Spinal cord (tissue), 10 donors: ENCODE data around the gene GLIPR1L2. TPM values are rescaled to one million over a fixed set of nuclear protein-coding genes. Genes with fewer than 3 reads are reported as not detected.
"Not testable (repeated sequence)": the region's sequence is repeated elsewhere in the genome, so short reads cannot be mapped to it uniquely, and the experiment has no call there.

Source experiments
- DNase-seq, 6 donors: peaks; one replicate each; pipeline versions ENCODE4 v3.0.0 to v3.0.0-alpha.2; 2013 to 2015; ENCODE audit warnings: low spot score in 6 of 6, low read depth in 4 of 6
- H3K27ac ChIP-seq: one replicate; pipeline ENCODE4 v1.5.1; 2013; ENCODE audit warnings: low read depth, low read length, control low read depth
- H3K27me3 ChIP-seq: one replicate; pipeline ENCODE4 v1.6.1; 2013; ENCODE audit warnings: low read length; ENCODE audit not compliant: control insufficient read depth, insufficient read depth
- H3K36me3 ChIP-seq: one replicate; pipeline ENCODE4 v1.6.1; 2013; ENCODE audit warnings: low read length; ENCODE audit not compliant: control insufficient read depth, insufficient read depth
- H3K4me1 ChIP-seq: one replicate; pipeline ENCODE4 v1.6.1; 2013; ENCODE audit warnings: low read length; ENCODE audit not compliant: control insufficient read depth, insufficient read depth
- H3K4me3 ChIP-seq: one replicate; pipeline ENCODE4 v1.5.1; 2013; ENCODE audit warnings: low read depth, low read length, control low read depth
- H3K9me3 ChIP-seq: one replicate; pipeline ENCODE4 v1.6.1; 2013; ENCODE audit warnings: low read length; ENCODE audit not compliant: control insufficient read depth, insufficient read depth
- WGBS: methylation state at CpG from one replicate; pipeline ENCODE4 v1.1.5; 2013; ENCODE audit warnings: missing lambda C conversion rate; ENCODE audit not compliant: insufficient coverage; 5-methylcytosine and 5-hydroxymethylcytosine counted together
- polyA plus RNA-seq, 2 donors: library from polyadenylated mRNA; unstranded; fragments of 120-200 nt; gene quantifications; one replicate each; pipeline ENCODE4 v1.2.1, GENCODE V29; 2013; ENCODE audit not compliant: insufficient read length in 2 of 2
- total RNA-seq, 2 donors: library from RNA; depleted of rRNA in 1 of 2; stranded (reverse); fragments of 120-200 nt in 1 of 2; fragments of >200 nt in 1 of 2; gene quantifications; one replicate each; pipeline versions ENCODE4 v1.2.3 to v1.2.4, GENCODE V29; 2013 to 2014
- donor health status: healthy.

The GLIPR1L2 gene
- total and polyA plus RNA-seq, 4 donors, result 3.9 to 5.8 (median 5.0) TPM

DNA sequence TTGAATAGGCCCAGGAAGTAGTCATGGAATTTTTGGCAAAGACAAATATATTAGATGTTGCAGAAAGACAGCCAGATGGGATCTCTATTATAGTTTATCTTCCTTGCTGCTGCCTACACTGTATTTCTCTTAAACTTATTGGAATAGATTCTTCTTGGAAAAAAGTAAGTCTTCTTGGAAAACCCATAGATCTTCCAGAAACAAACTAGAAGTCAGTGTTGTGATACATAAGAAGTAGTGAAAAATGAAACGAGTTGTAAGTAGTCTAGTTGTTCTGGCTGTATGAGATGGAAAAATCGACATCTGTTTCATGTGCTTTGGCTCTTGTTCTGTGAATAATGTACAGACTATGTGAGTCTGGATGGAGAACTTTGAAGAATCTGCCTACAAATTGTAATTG is 29.0 kb downstream of the GLIPR1L2 start:
- DNase-seq, result no peak
- 82% methylated on average over 2 of the region's 2 CpGs for WGBS
- Histone ChIP-seq H3K9me3 (no peaks in the 10 kb centered on the region), H3K27ac (no peak overlapping the region), H3K4me1 (no peaks in the 10 kb centered on the region), H3K4me3 (no peak overlapping the region), H3K27me3 (no peaks in the 10 kb centered on the region), H3K36me3 (no peaks in the 10 kb centered on the region)

DNA sequence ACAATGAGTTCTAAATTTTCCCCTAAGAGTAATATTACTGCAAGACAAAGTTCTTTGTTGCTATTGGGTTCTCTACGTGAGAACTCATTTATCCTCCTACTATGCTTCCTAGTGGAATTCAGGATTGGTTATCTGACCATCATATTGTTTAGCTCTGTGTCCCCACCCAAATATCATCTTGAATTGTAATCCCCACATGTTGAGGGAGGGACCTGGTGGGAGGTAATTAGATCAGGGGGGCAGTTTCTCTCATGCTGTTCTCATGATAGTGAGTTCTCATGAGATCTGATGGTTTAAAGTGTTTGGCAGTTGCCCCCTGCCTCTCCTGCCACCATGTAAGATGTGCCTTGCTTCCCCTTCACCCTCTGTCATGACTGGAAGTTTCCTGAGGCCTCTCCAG is 36.6 kb downstream of the GLIPR1L2 start:
- Histone ChIP-seq H3K27ac (no peak overlapping the region), H3K4me1 (no peaks in the 10 kb centered on the region), H3K9me3 (peaks cover 5% of the 10 kb centered on the region), H3K36me3 (no peaks in the 10 kb centered on the region), H3K4me3 (no peak overlapping the region), H3K27me3 (no peaks in the 10 kb centered on the region)
- WGBS, result no CpG with 5 or more reads among the region's 1 CpG
- DNase-seq, result no peak

DNA sequence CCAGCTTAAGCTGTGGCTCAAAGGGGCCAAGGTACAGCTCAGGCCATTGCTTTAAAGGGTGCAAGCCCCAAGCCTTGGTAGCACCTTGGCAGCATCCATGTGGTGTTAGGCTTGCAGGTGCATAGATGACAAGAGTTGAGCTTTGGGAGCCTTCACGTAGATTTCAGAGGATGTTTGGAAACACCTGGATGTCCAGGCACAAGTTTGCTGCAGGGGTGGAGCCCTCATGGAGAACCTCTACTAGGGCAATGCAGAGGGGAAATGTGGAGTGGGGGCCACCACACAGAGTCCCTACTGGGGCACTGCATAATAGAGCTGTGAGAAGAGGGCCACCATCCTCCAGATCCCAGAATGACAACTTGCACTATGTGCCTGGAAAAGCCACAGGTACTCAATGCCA is 37.9 kb downstream of the GLIPR1L2 start:
- Histone ChIP-seq H3K4me3 (no peak overlapping the region), H3K27ac (no peak overlapping the region), H3K9me3 (peaks cover 5% of the 10 kb centered on the region), H3K4me1 (no peaks in the 10 kb centered on the region), H3K36me3 (no peaks in the 10 kb centered on the region), H3K27me3 (no peaks in the 10 kb centered on the region)
- 93% methylated on average over 1 of the region's 1 CpG for WGBS
- DNase-seq, result no peak

- 88% methylated on average over 1 of the region's 1 CpG for WGBS
- H3K4me1 ChIP-seq, result no peaks in the 10 kb centered on the region
- H3K4me3 ChIP-seq, result no peak overlapping the region
- H3K36me3 ChIP-seq, result no peaks in the 10 kb centered on the region
- H3K27ac ChIP-seq, result no peak overlapping the region
- H3K9me3 ChIP-seq, result peaks cover 15% of the 10 kb centered on the region
- no peak for DNase-seq
- H3K27me3 ChIP-seq, result no peaks in the 10 kb centered on the region
Measured at GRCh38 chr12:75432924-75433323, 42.0 kb downstream of the GLIPR1L2 start.

DNA sequence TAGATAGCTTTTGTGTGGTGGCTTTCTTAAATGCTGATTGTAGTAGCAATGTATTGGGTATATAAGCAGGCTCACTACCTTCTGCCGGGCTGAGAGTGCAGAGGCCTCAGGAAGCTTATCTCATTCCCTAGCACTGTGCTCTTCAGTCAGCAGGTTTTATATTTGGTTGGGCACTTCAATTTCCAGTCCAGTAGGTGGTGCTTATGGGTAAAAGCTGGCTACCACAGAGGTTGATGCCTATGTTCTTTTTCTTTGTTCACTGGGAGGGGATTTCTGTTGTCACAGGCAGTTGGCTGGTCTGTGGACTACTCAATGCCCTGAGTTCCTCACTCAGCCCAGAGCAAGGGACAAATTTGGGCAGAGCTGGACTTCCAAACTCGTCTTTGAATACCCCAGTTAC is 46.7 kb downstream of the GLIPR1L2 start:
- Histone ChIP-seq H3K27ac (no peak overlapping the region), H3K36me3 (no peaks in the 10 kb centered on the region), H3K4me3 (no peak overlapping the region), H3K9me3 (peaks cover 10% of the 10 kb centered on the region), H3K4me1 (no peaks in the 10 kb centered on the region), H3K27me3 (no peaks in the 10 kb centered on the region)
- WGBS, result no CpG with 5 or more reads among the region's 2 CpGs
- no peak for DNase-seq

- WGBS, result 90% methylated on average over 2 of the region's 4 CpGs
- Histone ChIP-seq H3K9me3 (peaks cover 10% of the 10 kb centered on the region), H3K27ac (no peak overlapping the region), H3K4me1 (no peaks in the 10 kb centered on the region), H3K27me3 (no peaks in the 10 kb centered on the region), H3K36me3 (no peaks in the 10 kb centered on the region), H3K4me3 (no peak overlapping the region)
- no peak for DNase-seq
Measured at GRCh38 chr12:75438059-75438754, 47.3 kb downstream of the GLIPR1L2 start.

DNA sequence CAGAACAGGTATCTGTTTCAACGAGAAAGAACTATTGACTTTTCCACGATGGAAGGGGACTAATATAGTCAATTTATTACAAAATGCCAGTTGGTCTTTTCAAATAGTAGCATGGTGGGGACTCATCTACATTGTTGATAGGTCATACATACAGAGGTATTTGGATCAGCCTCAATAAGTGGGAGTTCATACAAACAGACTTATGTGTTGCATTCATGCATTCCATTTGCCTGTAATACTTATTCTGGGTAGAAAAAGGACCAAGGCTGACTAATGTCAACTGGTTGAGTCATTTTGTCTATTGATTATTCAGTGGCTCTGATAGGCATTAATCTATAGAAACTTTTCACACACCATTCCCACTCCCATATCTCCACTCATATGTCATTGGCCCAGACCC is 48.2 kb downstream of the GLIPR1L2 start:
- Histone ChIP-seq H3K27ac (no peak overlapping the region), H3K36me3 (no peaks in the 10 kb centered on the region), H3K27me3 (no peaks in the 10 kb centered on the region), H3K9me3 (peaks cover 10% of the 10 kb centered on the region), H3K4me1 (no peaks in the 10 kb centered on the region), H3K4me3 (no peak overlapping the region)
- WGBS, result no CpG with 5 or more reads among the region's 2 CpGs
- no peak for DNase-seq

DNA sequence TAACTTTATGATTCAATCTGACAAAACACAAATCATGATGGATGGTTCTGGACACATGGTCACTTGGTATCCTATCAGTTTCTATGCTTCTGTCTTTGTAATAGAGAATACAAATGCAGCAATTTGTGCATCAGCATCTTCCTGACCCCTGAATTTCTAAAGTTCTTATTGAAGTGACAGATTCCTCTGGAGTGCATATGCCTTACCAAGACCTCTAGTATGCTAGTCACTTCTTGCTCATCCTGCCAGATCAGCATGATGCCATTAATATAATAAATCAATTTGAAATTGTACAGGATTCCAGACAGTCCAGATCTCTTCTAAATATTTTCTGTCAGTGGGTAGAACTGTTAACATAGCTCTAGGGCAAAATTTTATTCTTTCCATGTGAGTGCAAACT is 49.0 kb downstream of the GLIPR1L2 start:
- no peak overlapping the region for H3K4me3 ChIP-seq
- no peak for DNase-seq
- H3K4me1 ChIP-seq, result no peaks in the 10 kb centered on the region

GRCh38 chr12:75441687-75442449 is 51.0 kb downstream of the GLIPR1L2 start:
- not testable (repeated sequence) for H3K36me3 ChIP-seq, H3K4me1 ChIP-seq, DNase-seq, H3K9me3 ChIP-seq, H3K4me3 ChIP-seq, H3K27ac ChIP-seq, H3K27me3 ChIP-seq
- 80% methylated on average over 4 of the region's 4 CpGs for WGBS

More for the DNA sequence above, 49.0 kb downstream of the GLIPR1L2 start:
- no peaks in the 10 kb centered on the region for H3K36me3 ChIP-seq
- H3K27ac ChIP-seq, result no peak overlapping the region
- no peaks in the 10 kb centered on the region for H3K27me3 ChIP-seq
- H3K9me3 ChIP-seq, result peaks cover 10% of the 10 kb centered on the region

DNA sequence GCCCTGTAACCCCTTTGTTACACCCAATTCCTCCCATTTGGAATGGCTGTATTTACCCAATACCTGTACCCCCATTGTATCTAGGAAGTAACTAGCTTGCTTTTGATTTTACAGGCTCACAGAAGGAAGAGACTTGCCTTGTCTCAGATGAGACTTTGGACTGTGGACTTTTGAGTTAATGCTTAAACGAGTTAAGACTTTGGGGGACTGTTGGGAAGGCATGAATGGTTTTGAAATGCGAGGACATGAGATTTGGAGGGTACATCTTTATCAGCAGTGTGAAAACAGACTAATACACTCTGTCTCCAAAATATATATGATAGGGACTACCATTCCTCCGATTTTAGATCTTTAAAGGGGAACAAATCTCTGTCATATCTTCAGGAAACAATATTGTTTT is 51.6 kb downstream of the GLIPR1L2 start:
- not testable (repeated sequence) for H3K27ac ChIP-seq, DNase-seq, H3K4me3 ChIP-seq, H3K27me3 ChIP-seq, H3K36me3 ChIP-seq, H3K4me1 ChIP-seq, H3K9me3 ChIP-seq
- 60% methylated on average over 1 of the region's 3 CpGs for WGBS
